Testis (tissue), 2 donors: ENCODE results near the gene LYPLA2.

Source experiments
- POLR2A ChIP-seq: fragments of 450-650 bp; IDR thresholded peaks from one replicate; pipeline ENCODE4 v1.6.1; 2017; ENCODE audit warnings: antibody characterized with exemption, mild to moderate bottlenecking, moderate library complexity
- TF ChIP-seq, protein P1 (sequence below), 3 experiments: fragments of 450-650 bp in 2 of 3; fragments of 200-600 bp in 1 of 3; sonication (generic) in 1 of 3; IDR thresholded peaks; one replicate each; pipeline ENCODE4 v1.5.1; 2016 to 2019; ENCODE audit warnings: antibody characterized with exemption in 3 of 3, mild to moderate bottlenecking in 2 of 3, moderate library complexity in 1 of 3

DNA sequence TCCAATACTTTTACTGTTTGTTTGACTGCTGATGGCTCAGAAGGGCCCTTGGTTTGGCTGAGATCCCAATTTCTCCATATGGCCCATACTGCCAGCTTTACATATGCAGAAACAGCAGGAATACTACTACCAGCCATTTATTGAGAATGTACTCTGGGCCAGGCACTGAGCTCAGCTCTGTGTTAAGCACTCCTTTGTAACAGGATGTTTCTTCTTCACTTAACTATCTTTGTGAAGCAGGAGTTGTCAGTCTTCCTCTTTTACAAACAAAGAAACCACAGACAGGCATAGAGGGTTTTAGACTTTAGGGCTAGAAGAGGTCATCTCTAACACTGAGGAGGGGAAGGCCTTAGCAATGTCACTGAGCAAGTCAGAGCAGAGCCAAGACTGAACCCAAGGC, 26.0 kb downstream of the LYPLA2 start:
- TF ChIP-seq POLR2A: no peak
- TF ChIP-seq, protein P1, sequence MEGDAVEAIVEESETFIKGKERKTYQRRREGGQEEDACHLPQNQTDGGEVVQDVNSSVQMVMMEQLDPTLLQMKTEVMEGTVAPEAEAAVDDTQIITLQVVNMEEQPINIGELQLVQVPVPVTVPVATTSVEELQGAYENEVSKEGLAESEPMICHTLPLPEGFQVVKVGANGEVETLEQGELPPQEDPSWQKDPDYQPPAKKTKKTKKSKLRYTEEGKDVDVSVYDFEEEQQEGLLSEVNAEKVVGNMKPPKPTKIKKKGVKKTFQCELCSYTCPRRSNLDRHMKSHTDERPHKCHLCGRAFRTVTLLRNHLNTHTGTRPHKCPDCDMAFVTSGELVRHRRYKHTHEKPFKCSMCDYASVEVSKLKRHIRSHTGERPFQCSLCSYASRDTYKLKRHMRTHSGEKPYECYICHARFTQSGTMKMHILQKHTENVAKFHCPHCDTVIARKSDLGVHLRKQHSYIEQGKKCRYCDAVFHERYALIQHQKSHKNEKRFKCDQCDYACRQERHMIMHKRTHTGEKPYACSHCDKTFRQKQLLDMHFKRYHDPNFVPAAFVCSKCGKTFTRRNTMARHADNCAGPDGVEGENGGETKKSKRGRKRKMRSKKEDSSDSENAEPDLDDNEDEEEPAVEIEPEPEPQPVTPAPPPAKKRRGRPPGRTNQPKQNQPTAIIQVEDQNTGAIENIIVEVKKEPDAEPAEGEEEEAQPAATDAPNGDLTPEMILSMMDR (IDR thresholded peaks at IDR 0.05): no peak
